ENCODE measurements around the gene KCNQ1. TPM values are rescaled to one million over a fixed set of nuclear protein-coding genes. Genes with fewer than 3 reads are reported as not detected.

KCNQ1 gene
- total RNA-seq, 1 experiment from 2014 or later, result 1.0 TPM

DNA sequence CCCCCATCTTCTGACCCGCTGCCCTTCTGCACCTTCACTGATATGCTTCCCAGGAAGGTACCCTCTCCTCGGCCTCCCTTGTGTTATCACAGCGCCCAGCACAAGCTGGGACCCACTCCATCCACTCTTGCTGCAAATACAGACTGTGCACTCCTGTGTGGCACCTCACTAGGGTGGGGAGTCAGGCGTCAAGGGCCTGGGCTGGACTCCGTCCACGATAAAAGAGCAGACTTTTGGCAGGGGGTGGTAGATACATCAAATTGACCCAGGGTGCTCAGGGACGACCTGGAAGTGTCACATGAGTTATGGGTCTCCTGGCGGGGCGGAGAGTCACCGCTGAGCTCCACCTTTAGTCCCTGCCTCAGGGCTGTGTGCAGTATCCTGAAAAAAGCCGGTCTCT, 1.4 kb upstream of the KCNQ1 start:
- Mint-ChIP-seq H3K27ac (ENCODE audit: unreplicated experiment) (no peak overlapping the region), H3K4me3 (ENCODE audit: unreplicated experiment) (peak overlapping the region; percentile 32), H3K4me1 (ENCODE audit: low read depth, unreplicated experiment) (no peaks in the 10 kb centered on the region), H3K27me3 (ENCODE audit: insufficient read depth, unreplicated experiment) (peaks cover 19% of the 10 kb centered on the region), H3K9me3 (ENCODE audit: unreplicated experiment) (no peaks in the 10 kb centered on the region), H3K36me3 (ENCODE audit: insufficient read depth, unreplicated experiment) (no peaks in the 10 kb centered on the region)
- ChIA-PET CTCF (no interaction called here), POLR2A (no interaction called here)
- Histone ChIP-seq H3K4me1 (no peaks in the 10 kb centered on the region), H3K9me3 (no peaks in the 10 kb centered on the region), H3K4me3 (ENCODE audit: low read depth, low read length) (no peak overlapping the region), H3K27me3 (replicated peaks; ENCODE audit: control insufficient read depth, insufficient read depth, low read length) (peaks cover 6% of the 10 kb centered on the region), H3K36me3 (ENCODE audit: control insufficient read depth, insufficient read depth, low read length) (no peaks in the 10 kb centered on the region)
- intact Hi-C loops (cut with micrococcal nuclease; ENCODE audit: unreplicated experiment), result no loop called here
- no peak for DNase-seq
- no TSS peak for BruUV-seq (replicated peaks)
- no peak for TF ChIP-seq CTCF (IDR thresholded peaks at IDR 0.05; ENCODE audit: insufficient read depth in 1 of 2, low read depth in 1 of 2, low read length in 1 of 2, severe bottlenecking in 1 of 2, unreplicated experiment in 1 of 2)

DNA sequence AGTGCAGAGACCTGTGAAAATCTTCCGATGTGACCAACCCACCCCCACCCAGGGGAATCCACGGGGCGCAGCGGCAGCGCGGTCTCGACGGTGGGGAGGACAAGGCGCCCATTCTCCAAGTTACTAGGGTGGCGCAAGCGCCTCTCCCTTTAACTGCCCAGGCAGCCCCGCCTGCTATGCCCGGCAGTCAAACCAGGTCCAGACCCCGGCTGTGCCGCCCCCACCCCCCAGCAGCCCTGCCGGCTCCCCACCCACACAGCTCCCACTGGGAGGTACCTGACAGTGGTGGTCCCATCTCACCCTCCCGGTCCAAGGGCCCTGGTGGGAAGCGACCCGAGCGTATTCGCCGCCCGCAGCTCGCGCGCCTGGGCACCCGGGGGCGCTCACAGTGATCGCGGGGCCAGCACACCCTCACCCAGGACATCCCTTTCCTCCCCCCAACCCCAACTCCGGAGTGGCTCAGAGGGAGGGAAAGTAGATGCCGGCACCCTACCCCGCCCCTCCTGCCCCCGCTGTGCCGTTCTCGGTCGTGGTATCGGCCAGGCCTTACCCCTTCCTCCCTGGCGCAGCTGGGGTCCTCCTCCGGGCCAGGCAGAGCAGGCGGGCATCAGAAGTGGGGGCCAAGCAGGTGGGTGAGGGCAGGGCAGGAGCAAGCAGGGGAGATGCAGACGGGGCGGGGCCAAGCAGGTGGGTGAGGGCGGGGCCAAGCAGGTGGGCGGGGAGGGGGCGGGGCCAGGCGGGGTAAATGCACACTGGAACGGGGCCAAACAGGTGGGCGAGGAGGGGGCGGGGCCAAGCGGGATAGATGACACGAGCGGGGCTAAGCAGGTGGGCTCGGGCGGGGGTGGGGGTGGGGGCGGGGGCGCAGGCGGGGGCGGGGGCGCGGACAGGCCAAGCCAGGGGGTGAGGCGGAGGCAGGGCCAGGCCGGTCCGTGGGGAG, 657 bp upstream of the KCNQ1 start, which contains the start of gene TRPM5:
Gene TRPM5, minus strand, starts transcription at position 634 of the 940 bp plus-strand sequence. CDS start 21,478 bp downstream, outside the sequence.
- peaks cover 13% of the 10 kb centered on the region for H3K27me3 Mint-ChIP-seq (ENCODE audit: insufficient read depth, unreplicated experiment)
- no peaks in the 10 kb centered on the region for H3K36me3 Mint-ChIP-seq (ENCODE audit: insufficient read depth, unreplicated experiment)
- intact Hi-C loops (cut with micrococcal nuclease; ENCODE audit: unreplicated experiment), result no loop called here
- Histone ChIP-seq H3K9me3 (no peaks in the 10 kb centered on the region), H3K36me3 (ENCODE audit: control insufficient read depth, insufficient read depth, low read length) (no peaks in the 10 kb centered on the region), H3K4me1 (no peaks in the 10 kb centered on the region), H3K27me3 (replicated peaks; ENCODE audit: control insufficient read depth, insufficient read depth, low read length) (peaks cover 6% of the 10 kb centered on the region), H3K4me3 (ENCODE audit: low read depth, low read length) (peak within 1 kb of the TSS; percentile 39)
- no peak for TF ChIP-seq CTCF (IDR thresholded peaks at IDR 0.05; ENCODE audit: insufficient read depth in 1 of 2, low read depth in 1 of 2, low read length in 1 of 2, severe bottlenecking in 1 of 2, unreplicated experiment in 1 of 2)
- no TSS peak for BruUV-seq (replicated peaks)
- ChIA-PET POLR2A (no interaction called here), CTCF (no interaction called here)
- H3K9me3 Mint-ChIP-seq (ENCODE audit: unreplicated experiment), result no peaks in the 10 kb centered on the region
- H3K4me3 Mint-ChIP-seq (ENCODE audit: unreplicated experiment), result peak within 1 kb of the TSS; percentile 70
- no peaks in the 10 kb centered on the region for H3K4me1 Mint-ChIP-seq (ENCODE audit: low read depth, unreplicated experiment)
- DNase-seq, result no peak
- no peak within 1 kb of the TSS for H3K27ac Mint-ChIP-seq (ENCODE audit: unreplicated experiment)

DNA sequence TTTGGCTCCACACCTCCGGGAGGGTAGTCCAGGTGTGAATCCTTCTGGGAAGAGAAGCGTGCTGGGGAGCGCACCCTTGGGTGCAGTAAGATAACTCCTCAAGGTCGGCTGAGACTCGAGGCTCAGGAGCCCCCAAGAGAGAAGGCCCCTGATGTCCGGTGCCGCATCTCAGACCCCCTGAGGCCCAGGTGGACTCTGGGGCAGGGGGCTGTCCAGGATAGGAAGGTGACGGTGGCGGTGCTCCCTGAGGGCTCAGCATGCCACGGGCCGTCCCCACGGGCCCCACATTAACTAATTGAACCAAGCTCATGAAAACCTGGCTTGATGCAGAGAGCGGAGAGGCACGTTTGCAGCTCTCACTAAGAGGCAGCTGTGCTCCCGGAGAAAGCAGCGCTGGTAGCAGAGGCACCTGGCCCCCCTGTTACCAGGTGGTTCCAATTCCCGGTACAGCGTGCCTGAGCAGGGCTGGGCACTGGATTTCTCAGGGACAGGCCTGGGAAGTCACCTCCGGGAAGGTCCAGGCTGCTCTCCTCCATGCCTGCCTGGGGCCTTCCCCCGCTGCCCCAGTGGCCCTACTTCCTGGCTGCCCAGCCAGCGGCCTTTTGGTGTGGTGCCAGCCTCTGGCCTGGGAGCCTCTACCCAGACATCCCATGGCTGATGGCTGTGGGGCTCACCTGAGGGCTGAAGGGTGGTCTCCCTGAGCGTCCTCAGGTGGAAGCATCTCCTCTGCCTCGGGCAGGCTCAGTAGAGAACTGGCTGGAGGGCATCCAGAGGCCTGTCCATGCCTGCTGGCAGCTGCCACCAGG, 1.1 kb downstream of the KCNQ1 start:
- intact Hi-C loops (cut with micrococcal nuclease; ENCODE audit: unreplicated experiment), result no loop called here
- no peak overlapping the region for H3K27ac Mint-ChIP-seq (ENCODE audit: unreplicated experiment)
- peak overlapping the region; percentile 70 for H3K4me3 Mint-ChIP-seq (ENCODE audit: unreplicated experiment)
- Histone ChIP-seq H3K36me3 (ENCODE audit: control insufficient read depth, insufficient read depth, low read length) (no peaks in the 10 kb centered on the region), H3K4me3 (ENCODE audit: low read depth, low read length) (no peak overlapping the region), H3K4me1 (no peaks in the 10 kb centered on the region), H3K27me3 (replicated peaks; ENCODE audit: control insufficient read depth, insufficient read depth, low read length) (peaks cover 6% of the 10 kb centered on the region), H3K9me3 (no peaks in the 10 kb centered on the region)
- no peak for TF ChIP-seq CTCF (IDR thresholded peaks at IDR 0.05; ENCODE audit: insufficient read depth in 1 of 2, low read depth in 1 of 2, low read length in 1 of 2, severe bottlenecking in 1 of 2, unreplicated experiment in 1 of 2)
- no TSS peak for BruUV-seq (replicated peaks)
- no peaks in the 10 kb centered on the region for H3K36me3 Mint-ChIP-seq (ENCODE audit: insufficient read depth, unreplicated experiment)
- no peaks in the 10 kb centered on the region for H3K9me3 Mint-ChIP-seq (ENCODE audit: unreplicated experiment)
- DNase-seq, result no peak
- no peaks in the 10 kb centered on the region for H3K4me1 Mint-ChIP-seq (ENCODE audit: low read depth, unreplicated experiment)
- ChIA-PET POLR2A (interaction anchor here (0.6 kb wide), 1 partner anchor 68 kb away, joined by 3 read pairs; no protein-coding TSS in a partner anchor), CTCF (interaction anchor here (0.6 kb wide), 1 partner anchor 26 kb away, joined by 3 read pairs; no protein-coding TSS in a partner anchor)
- H3K27me3 Mint-ChIP-seq (ENCODE audit: insufficient read depth, unreplicated experiment), result peaks cover 13% of the 10 kb centered on the region

Measured in Caco-2 (cell line).